HL-60/S4 treated with retinoic acid at 250 ng/mL for 4 days and 3 days (cell line): ENCODE measurements around the gene PHF13.
"Not testable (repeated sequence)": the region's sequence is repeated elsewhere in the genome, so short reads cannot be mapped to it uniquely, and the experiment has no call there.

Source experiments
- in situ Hi-C: fragments of 300-500 bp; cut with MboI; formaldehyde crosslinking; loops from 2 replicates; pipeline ENCODE4 v1.7.0; 2022; ENCODE audit warnings: low sequenced_read_pairs

The PHF13 gene

GRCh38 chr1:6586404-6586816 is 27.1 kb upstream of the PHF13 start:
- in situ Hi-C loops = no loop called here

- in situ Hi-C loops = no loop called here
These were observed 26.1 kb upstream of the PHF13 start for GRCh38 chr1:6587261-6588005.

- in situ Hi-C loops = no loop called here
These were observed 25.2 kb upstream of the PHF13 start for GRCh38 chr1:6588128-6588892.

GRCh38 chr1:6588893-6589520 is 24.5 kb upstream of the PHF13 start:
- in situ Hi-C loops = no loop called here

- in situ Hi-C loops = no loop called here
These were observed 23.5 kb upstream of the PHF13 start for GRCh38 chr1:6590046-6590445.

GRCh38 chr1:6591222-6591621 is 22.3 kb upstream of the PHF13 start:
- in situ Hi-C loops = no loop called here

- in situ Hi-C loops = no loop called here
These were observed 21.9 kb upstream of the PHF13 start for GRCh38 chr1:6591644-6592043.

GRCh38 chr1:6592441-6592840 is 21.1 kb upstream of the PHF13 start:
- in situ Hi-C loops = no loop called here

GRCh38 chr1:6592865-6593593 is 20.5 kb upstream of the PHF13 start:
- in situ Hi-C loops = no loop called here

GRCh38 chr1:6593810-6594209 is 19.7 kb upstream of the PHF13 start:
- in situ Hi-C loops = no loop called here

- in situ Hi-C loops = no loop called here
These were observed 18.4 kb upstream of the PHF13 start for GRCh38 chr1:6594977-6595740.

GRCh38 chr1:6596351-6596750 is 17.2 kb upstream of the PHF13 start:
- in situ Hi-C loops = no loop called here

GRCh38 chr1:6596886-6597776 is 16.4 kb upstream of the PHF13 start:
- in situ Hi-C loops = no loop called here

GRCh38 chr1:6597777-6598131 is 15.8 kb upstream of the PHF13 start:
- in situ Hi-C loops = no loop called here

GRCh38 chr1:6599141-6599975 is 14.2 kb upstream of the PHF13 start:
- in situ Hi-C loops = no loop called here

- in situ Hi-C loops = not testable (repeated sequence)
These were observed 13.5 kb upstream of the PHF13 start for GRCh38 chr1:6599991-6600390.

GRCh38 chr1:6600410-6601048 is 13.0 kb upstream of the PHF13 start:
- in situ Hi-C loops = no loop called here
